ENCODE measurements around the gene CCT6B.
"Not testable (repeated sequence)": the region's sequence is repeated elsewhere in the genome, so short reads cannot be mapped to it uniquely, and the experiment has no call there.

The CCT6B gene, protein sequence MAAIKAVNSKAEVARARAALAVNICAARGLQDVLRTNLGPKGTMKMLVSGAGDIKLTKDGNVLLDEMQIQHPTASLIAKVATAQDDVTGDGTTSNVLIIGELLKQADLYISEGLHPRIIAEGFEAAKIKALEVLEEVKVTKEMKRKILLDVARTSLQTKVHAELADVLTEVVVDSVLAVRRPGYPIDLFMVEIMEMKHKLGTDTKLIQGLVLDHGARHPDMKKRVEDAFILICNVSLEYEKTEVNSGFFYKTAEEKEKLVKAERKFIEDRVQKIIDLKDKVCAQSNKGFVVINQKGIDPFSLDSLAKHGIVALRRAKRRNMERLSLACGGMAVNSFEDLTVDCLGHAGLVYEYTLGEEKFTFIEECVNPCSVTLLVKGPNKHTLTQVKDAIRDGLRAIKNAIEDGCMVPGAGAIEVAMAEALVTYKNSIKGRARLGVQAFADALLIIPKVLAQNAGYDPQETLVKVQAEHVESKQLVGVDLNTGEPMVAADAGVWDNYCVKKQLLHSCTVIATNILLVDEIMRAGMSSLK

DNA sequence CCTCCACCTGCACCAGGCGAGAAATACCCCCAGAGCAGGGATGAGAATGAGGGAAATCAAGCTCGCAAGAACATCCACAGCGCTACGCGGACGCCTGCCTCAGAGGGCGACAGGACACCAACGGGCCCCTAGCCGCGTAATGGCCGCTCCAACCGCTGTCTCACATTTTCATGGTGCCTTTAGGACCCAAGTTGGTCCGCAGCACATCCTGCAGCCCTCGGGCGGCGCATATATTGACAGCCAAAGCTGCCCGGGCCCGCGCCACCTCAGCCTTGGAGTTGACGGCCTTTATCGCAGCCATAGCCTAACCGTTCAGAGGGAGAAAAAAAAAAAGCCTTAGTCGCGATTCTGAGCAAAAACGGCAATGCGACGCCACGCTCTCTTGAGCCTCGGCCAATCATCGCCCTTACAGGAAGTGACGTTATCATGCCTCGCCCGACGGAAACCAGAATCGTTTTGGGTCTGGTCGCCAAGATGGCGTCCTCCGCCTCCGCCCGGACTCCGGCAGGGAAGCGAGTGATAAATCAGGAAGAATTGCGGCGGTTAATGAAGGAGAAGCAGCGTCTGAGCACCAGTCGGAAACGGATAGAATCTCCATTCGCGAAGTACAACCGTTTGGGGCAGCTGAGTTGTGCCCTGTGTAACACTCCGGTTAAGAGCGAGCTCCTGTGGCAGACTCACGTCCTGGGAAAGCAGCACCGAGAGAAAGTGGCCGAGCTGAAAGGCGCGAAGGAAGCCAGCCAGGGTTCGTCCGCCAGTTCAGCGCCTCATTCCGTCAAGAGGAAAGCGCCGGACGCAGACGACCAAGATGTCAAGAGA is at the start of gene CCT6B, which contains the start of gene ZNF830:
CCT6B (minus strand) TSS at position 368 of the 819 bp plus-strand sequence; CDS start at position 301, 67 bp downstream.
ZNF830 (plus strand) TSS at position 448 of the 819 bp plus-strand sequence; CDS start at position 475, 27 bp downstream.
- H3K27me3 ChIP-seq (ENCODE audit: insufficient read depth, low read length), result peaks cover 32% of the 10 kb centered on the region
- H3K36me3 ChIP-seq (ENCODE audit: insufficient read depth, low read depth, low read length), result peaks cover 33% of the 10 kb centered on the region
- H3K27ac ChIP-seq (ENCODE audit: low read length), result peak within 1 kb of the TSS; percentile 68
- peak within 1 kb of the TSS; percentile 88 for H3K9ac ChIP-seq (ENCODE audit: low read depth, low read length)
- peak within 1 kb of the TSS; percentile 97 for H3K4me3 ChIP-seq (ENCODE audit: low read length)
- H3K9me3 ChIP-seq (ENCODE audit: insufficient read depth, low read depth, low read length), result no peaks in the 10 kb centered on the region
- H3K4me1 ChIP-seq (ENCODE audit: insufficient read depth, low read length), result peaks cover 3% of the 10 kb centered on the region; the same call in 1 of the 2 replicates

DNA sequence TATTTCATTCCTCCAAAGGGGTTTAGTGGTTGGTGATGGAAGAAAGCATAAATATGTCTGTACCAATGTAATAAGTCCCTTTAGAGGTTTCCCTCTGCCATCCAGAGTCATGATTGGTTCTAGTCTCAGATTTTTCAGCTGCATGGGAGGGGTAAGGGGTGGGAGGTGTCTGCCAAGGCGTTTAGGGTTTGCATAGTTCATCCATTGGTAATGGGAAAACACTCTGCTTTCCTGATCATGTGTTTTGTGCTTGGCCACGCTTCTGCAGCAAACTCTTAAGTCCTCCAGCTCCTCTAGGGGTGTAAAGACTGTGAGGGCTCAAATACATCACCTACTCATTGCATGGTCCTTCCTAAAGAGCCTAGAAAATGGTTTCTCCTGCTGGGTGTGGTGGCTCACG is 48.8 kb upstream of the CCT6B start:
- Histone ChIP-seq H3K4me1 (ENCODE audit: insufficient read depth, low read length) (0 out of 2 replicates have a peak, but pooled peaks cover 5% of the 10 kb centered on the region), H3K9ac (ENCODE audit: low read depth, low read length) (no peak overlapping the region), H3K36me3 (ENCODE audit: insufficient read depth, low read depth, low read length) (peaks cover 42% of the 10 kb centered on the region), H3K4me3 (ENCODE audit: low read length) (no peak overlapping the region), H3K27me3 (ENCODE audit: insufficient read depth, low read length) (no peaks in the 10 kb centered on the region), H3K27ac (ENCODE audit: low read length) (no peak overlapping the region), H3K9me3 (ENCODE audit: insufficient read depth, low read depth, low read length) (no peaks in the 10 kb centered on the region)

DNA sequence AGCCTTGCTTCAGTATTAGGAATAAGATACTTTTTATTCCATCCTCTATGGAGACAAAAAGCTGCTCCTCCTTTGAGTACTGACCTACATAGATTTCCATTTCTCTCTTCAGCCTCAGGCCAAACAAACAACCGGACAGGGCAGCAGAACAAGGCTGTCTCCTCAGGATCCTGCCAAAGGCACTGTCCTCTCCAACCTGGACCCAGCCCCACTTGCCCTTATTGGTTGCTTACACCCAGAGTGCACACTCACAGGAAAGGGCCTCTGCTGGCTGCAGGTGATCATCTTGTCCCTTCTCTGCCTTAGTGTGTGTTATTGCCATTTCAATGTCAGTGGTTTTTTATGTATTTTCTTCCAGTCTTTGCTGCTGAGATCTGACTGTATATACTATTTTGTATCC is 45.7 kb upstream of the CCT6B start:
- H3K4me3 ChIP-seq (ENCODE audit: low read length), result no peak overlapping the region
- H3K9ac ChIP-seq (ENCODE audit: low read depth, low read length), result no peak overlapping the region
- H3K27ac ChIP-seq (ENCODE audit: low read length), result no peak overlapping the region
- no peaks in the 10 kb centered on the region for H3K27me3 ChIP-seq (ENCODE audit: insufficient read depth, low read length)
- H3K4me1 ChIP-seq (ENCODE audit: insufficient read depth, low read length), result 0 out of 2 replicates have a peak, but pooled peaks cover 5% of the 10 kb centered on the region
- H3K9me3 ChIP-seq (ENCODE audit: insufficient read depth, low read depth, low read length), result no peaks in the 10 kb centered on the region
- peaks cover 68% of the 10 kb centered on the region for H3K36me3 ChIP-seq (ENCODE audit: insufficient read depth, low read depth, low read length)

DNA sequence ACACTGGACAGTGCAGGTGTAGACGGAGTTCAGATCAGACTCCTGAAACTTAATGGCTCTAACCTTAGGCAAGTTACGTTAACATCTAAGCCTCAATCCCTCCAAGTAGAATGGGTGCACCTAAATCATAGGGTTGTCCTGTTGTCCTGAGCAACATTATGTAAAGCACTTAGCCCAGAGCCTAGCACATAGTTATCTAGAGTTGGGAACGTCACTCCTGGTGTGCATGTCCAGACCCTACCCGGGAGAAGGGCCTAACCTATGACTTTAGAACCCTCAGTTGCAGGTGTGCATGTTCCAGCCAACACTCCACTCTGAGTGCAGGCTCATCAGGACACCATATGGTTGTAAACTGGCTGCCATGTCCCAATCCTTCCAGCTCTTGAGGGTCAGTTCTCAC is 45.1 kb upstream of the CCT6B start:
- no peaks in the 10 kb centered on the region for H3K27me3 ChIP-seq (ENCODE audit: insufficient read depth, low read length)
- H3K36me3 ChIP-seq (ENCODE audit: insufficient read depth, low read depth, low read length), result peaks cover 69% of the 10 kb centered on the region
- H3K4me3 ChIP-seq (ENCODE audit: low read length), result no peak overlapping the region
- 0 out of 2 replicates have a peak, but pooled peaks cover 5% of the 10 kb centered on the region for H3K4me1 ChIP-seq (ENCODE audit: insufficient read depth, low read length)
- H3K27ac ChIP-seq (ENCODE audit: low read length), result no peak overlapping the region
- no peaks in the 10 kb centered on the region for H3K9me3 ChIP-seq (ENCODE audit: insufficient read depth, low read depth, low read length)
- no peak overlapping the region for H3K9ac ChIP-seq (ENCODE audit: low read depth, low read length)

DNA sequence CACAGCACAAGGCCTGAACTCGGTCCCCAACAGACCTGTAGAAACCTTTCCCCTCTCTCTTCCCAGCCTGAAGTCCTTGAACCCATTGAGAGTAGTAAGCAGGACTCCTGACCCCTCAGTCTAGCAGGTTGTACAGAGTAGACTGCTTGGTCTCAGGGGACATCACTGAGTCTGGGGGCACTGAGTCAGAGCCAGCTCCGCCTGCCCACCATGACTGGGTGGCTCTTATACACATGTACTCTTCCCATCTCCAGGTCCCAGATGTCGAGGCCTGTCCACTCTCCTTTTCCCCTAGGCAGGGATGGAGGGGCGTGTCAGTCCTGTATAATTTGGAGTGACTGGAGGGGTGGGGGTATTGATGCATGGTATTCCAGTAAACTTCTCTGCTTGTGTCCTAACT is 42.5 kb upstream of the CCT6B start:
- Histone ChIP-seq H3K27me3 (ENCODE audit: insufficient read depth, low read length) (no peaks in the 10 kb centered on the region), H3K27ac (ENCODE audit: low read length) (no peak overlapping the region), H3K4me1 (ENCODE audit: insufficient read depth, low read length) (no peaks in the 10 kb centered on the region), H3K9me3 (ENCODE audit: insufficient read depth, low read depth, low read length) (no peaks in the 10 kb centered on the region), H3K9ac (ENCODE audit: low read depth, low read length) (no peak overlapping the region), H3K36me3 (ENCODE audit: insufficient read depth, low read depth, low read length) (peaks cover 94% of the 10 kb centered on the region), H3K4me3 (ENCODE audit: low read length) (no peak overlapping the region)

DNA sequence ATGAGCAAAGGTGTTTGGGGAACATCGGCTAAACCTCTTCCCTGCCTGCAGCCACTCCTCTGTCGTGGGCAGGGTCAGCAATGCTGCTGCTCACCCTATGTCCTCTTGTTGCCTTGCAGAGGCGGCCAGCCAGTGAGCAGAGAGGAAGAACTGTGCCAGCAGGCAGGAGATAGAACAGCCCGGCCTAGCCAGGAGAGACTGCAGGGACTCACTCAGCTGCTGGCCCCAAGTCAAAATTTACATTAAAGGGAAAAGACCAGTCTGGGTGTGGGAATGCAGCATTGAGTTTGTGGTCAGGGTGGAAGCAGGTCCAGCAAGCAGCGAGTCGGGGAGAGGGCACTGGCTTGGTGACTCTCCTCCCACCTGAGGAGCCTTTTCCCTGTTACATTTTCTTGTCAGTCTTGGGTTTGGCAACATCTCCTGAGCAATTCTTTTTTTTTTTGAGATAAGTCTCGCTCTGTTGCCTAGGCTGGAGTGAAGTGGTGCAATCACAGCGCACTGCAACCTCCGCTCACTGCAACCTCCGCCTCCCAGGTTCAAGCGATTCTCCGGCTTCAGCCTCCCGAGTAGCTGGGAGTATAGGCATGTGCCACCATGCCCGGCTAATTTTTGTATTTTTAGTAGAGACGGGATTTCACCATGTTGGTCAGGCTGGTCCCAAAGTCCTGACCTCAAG is 41.8 kb upstream of the CCT6B start:
- H3K36me3 ChIP-seq (ENCODE audit: insufficient read depth, low read depth, low read length), result peaks cover 98% of the 10 kb centered on the region
- H3K4me3 ChIP-seq (ENCODE audit: low read length), result no peak overlapping the region
- no peak overlapping the region for H3K9ac ChIP-seq (ENCODE audit: low read depth, low read length)
- no peaks in the 10 kb centered on the region for H3K27me3 ChIP-seq (ENCODE audit: insufficient read depth, low read length)
- H3K27ac ChIP-seq (ENCODE audit: low read length), result no peak overlapping the region
- H3K4me1 ChIP-seq (ENCODE audit: insufficient read depth, low read length), result no peaks in the 10 kb centered on the region
- no peaks in the 10 kb centered on the region for H3K9me3 ChIP-seq (ENCODE audit: insufficient read depth, low read depth, low read length)

DNA sequence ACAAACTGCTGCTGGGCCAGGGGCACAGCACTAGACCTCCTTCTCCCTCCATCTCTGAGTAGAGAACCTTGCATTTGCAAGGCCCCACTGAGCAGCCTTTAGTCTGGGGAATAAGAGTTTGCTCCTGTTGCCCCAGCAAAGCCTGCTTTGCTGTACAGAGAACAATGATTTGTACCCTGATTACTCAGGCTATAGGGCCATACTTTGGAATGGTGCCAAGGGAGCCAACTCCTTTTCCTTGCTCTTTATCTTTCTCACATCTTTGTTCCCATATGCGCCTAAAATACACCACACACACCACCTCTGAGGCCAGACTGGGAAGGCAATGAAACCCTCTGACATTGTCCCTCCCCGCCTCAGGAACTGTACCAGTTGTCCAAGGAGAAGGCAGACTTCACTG is 40.3 kb upstream of the CCT6B start:
- peaks cover 99% of the 10 kb centered on the region for H3K36me3 ChIP-seq (ENCODE audit: insufficient read depth, low read depth, low read length)
- H3K27me3 ChIP-seq (ENCODE audit: insufficient read depth, low read length), result no peaks in the 10 kb centered on the region
- H3K9ac ChIP-seq (ENCODE audit: low read depth, low read length), result no peak overlapping the region
- no peak overlapping the region for H3K4me3 ChIP-seq (ENCODE audit: low read length)
- no peak overlapping the region for H3K27ac ChIP-seq (ENCODE audit: low read length)
- no peaks in the 10 kb centered on the region for H3K4me1 ChIP-seq (ENCODE audit: insufficient read depth, low read length)
- no peaks in the 10 kb centered on the region for H3K9me3 ChIP-seq (ENCODE audit: insufficient read depth, low read depth, low read length)

DNA sequence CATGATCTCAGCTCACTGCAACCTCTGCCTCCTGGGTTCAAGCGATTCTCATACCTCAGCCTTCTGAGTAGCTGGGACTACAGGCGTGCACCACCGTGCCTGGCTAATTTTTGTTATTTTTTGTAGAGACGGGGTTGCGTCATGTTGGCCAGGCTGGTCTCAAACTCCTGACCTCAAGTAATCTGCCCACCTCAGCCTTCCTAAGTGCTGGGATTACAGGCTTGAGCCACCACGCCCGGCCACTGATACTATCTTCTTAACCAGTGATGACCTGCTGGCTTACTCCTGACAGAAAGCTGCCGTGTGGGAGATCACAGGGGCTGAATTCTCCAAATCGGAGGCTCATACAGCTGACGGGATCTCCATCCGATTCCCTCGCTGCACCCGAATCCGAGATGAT is 39.7 kb upstream of the CCT6B start:
- H3K9me3 ChIP-seq (ENCODE audit: insufficient read depth, low read depth, low read length); H3K27ac ChIP-seq (ENCODE audit: low read length); H3K4me1 ChIP-seq (ENCODE audit: insufficient read depth, low read length); H3K4me3 ChIP-seq (ENCODE audit: low read length); H3K9ac ChIP-seq (ENCODE audit: low read depth, low read length); H3K27me3 ChIP-seq (ENCODE audit: insufficient read depth, low read length): not testable (repeated sequence)
- H3K36me3 ChIP-seq (ENCODE audit: insufficient read depth, low read depth, low read length), result peaks cover 99% of the 10 kb centered on the region

DNA sequence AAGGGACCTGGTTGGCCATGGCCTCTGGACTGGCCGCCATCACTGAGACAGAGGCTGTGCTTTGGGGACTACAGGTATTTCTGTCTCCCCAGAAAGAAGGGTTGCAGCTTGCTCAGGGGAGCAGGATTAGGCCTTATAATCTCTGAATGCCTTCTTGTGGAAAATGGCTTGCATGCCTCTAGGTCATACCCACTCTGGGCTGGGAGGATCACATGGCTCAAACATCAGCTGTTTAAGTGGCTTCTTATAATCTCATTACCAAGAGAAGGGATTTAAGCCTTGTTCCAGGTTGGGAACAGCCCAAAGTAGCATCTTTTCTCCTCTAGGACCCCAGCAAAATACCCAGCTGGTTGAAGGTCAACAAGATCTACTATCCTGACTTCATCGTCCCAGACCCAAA is 38.2 kb upstream of the CCT6B start:
- Histone ChIP-seq H3K36me3 (ENCODE audit: insufficient read depth, low read depth, low read length) (peaks cover 99% of the 10 kb centered on the region), H3K27me3 (ENCODE audit: insufficient read depth, low read length) (no peaks in the 10 kb centered on the region), H3K4me3 (ENCODE audit: low read length) (no peak overlapping the region), H3K27ac (ENCODE audit: low read length) (no peak overlapping the region), H3K4me1 (ENCODE audit: insufficient read depth, low read length) (no peaks in the 10 kb centered on the region), H3K9me3 (ENCODE audit: insufficient read depth, low read depth, low read length) (no peaks in the 10 kb centered on the region), H3K9ac (ENCODE audit: low read depth, low read length) (no peak overlapping the region)

DNA sequence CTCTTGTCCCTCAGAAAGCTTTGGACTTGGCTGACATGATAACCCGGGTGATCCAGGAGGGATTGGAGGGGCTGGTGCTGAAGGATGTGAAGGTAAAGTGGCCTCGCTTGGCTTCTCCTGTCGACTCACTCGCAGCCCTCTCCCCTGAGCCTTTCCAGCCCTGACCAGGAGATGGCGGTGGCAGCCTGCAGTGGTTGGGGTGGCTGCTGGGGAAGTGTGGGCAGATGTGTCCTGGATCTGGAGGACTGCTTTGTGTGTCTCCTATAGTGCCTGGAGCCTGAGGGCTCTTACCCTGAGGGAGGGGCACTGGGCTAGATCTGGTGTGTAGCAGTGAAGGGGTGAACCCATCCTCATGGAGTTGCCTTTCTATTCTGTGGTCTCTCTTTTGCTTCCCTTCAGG is 36.9 kb upstream of the CCT6B start:
- Histone ChIP-seq H3K9ac (ENCODE audit: low read depth, low read length) (no peak overlapping the region), H3K4me1 (ENCODE audit: insufficient read depth, low read length) (no peaks in the 10 kb centered on the region), H3K4me3 (ENCODE audit: low read length) (no peak overlapping the region), H3K27ac (ENCODE audit: low read length) (no peak overlapping the region), H3K27me3 (ENCODE audit: insufficient read depth, low read length) (no peaks in the 10 kb centered on the region), H3K9me3 (ENCODE audit: insufficient read depth, low read depth, low read length) (no peaks in the 10 kb centered on the region), H3K36me3 (ENCODE audit: insufficient read depth, low read depth, low read length) (peaks cover 99% of the 10 kb centered on the region)

DNA sequence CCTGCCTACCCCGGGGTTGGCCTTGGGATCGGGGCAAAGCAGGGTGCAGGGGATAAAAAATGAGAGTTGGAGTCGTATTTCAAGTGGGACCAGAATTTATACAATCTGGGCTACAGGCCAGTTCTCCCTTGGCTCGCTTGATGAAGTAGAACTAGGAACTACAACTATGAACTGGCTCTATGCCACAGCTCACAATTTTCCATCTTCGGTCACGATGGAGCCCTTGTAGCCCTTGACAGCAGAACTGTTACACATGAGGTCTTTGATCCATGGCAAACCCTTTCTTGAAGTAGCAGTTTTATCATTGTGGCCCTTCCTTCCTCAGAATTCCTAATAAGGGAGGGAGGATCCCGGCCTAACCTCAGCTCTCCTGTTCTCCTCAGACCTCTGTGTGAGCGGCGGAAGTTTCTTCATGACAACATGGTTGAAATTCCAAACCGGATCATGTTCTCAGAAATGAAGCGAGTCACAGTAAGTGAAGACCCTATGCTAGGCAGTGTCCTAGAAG is 36.1 kb upstream of the CCT6B start:
- no peaks in the 10 kb centered on the region for H3K4me1 ChIP-seq (ENCODE audit: insufficient read depth, low read length)
- H3K27me3 ChIP-seq (ENCODE audit: insufficient read depth, low read length), result no peaks in the 10 kb centered on the region
- H3K9ac ChIP-seq (ENCODE audit: low read depth, low read length), result no peak overlapping the region
- H3K36me3 ChIP-seq (ENCODE audit: insufficient read depth, low read depth, low read length), result peaks cover 99% of the 10 kb centered on the region
- H3K9me3 ChIP-seq (ENCODE audit: insufficient read depth, low read depth, low read length), result no peaks in the 10 kb centered on the region
- H3K27ac ChIP-seq (ENCODE audit: low read length), result no peak overlapping the region
- H3K4me3 ChIP-seq (ENCODE audit: low read length), result no peak overlapping the region
